Muscle of back (tissue), 11 donors: ENCODE results near the gene CREB5. TPM values are rescaled to one million over a fixed set of nuclear protein-coding genes. Genes with fewer than 3 reads are reported as not detected.
"Not testable (repeated sequence)": the region's sequence is repeated elsewhere in the genome, so short reads cannot be mapped to it uniquely, and the experiment has no call there.

ENCODE experiments used
- DNase-seq, 3 donors: peaks; one replicate each; pipeline versions ENCODE4 v3.0.0 to v3.0.0-alpha.2; 2013
- polyA plus RNA-seq, 10 donors: library from polyadenylated mRNA; unstranded; fragments of 120-200 nt; gene quantifications; one replicate each; pipeline ENCODE4 v1.2.1, GENCODE V29; 2013; ENCODE audit not compliant: insufficient read length in 10 of 10

Gene CREB5
- polyA plus RNA-seq, 10 donors: 23.7 to 41.3 (median 31.9) TPM

DNA sequence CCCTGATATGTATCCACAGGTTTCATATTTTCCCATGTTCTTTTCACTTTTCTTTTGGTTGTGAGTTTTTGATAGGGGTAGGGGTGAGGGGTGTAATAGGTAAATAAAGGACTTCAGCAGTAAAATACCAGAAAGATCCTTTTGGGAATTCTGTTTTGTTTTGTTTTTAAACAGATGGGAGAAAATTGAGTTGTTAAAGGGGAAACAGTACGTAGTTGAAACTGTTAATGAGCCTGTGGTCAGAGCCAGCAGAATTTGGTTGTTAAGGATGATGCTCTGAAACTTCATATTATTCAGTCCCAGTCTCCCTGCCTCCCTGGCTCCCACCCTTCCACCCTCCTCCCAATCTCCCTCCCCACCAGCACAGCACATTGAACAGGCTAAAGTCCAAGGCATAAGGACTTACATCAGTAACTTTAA lies 195.9 kb downstream of the CREB5 start:
- DNase-seq: no peak

DNA sequence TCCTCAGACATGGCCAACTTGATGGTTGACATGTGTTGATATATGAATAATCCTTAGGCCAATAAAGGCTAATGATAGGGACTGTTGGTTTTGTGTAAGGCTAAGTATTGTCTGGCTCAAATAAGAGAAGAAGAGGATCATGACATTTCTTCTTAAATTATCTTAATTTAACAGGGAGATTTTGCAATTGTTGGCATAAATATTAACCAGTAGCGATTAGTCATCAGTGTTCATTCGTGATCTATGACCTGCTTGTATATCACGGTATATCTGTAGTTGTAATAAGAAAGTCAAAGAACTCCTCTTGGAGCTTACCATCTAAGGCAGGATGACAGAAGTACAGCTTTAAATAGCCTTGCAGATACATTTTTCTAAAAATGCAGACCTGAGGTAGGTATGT lies 196.4 kb downstream of the CREB5 start:
- DNase-seq: no peak

DNA sequence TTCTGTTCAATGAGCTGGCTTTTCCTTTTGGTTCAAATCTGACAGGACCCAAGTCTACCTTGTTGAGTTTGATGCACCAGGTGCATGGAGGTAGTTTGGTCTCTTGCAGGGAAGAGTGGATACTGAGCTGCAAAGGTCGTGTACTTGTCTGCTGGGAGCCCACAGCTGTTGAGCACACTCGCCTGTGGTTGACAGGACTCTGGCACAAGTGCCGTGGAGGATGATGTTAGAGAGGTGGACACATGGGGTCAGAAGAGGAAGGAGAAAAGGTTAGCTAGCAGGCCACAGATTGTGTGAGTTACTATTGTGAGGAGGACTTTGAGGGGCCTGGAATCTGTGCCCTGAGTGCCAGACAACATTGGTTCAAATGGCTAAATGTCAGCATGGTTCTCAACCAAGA lies 197.3 kb downstream of the CREB5 start:
- DNase-seq: no peak

DNA sequence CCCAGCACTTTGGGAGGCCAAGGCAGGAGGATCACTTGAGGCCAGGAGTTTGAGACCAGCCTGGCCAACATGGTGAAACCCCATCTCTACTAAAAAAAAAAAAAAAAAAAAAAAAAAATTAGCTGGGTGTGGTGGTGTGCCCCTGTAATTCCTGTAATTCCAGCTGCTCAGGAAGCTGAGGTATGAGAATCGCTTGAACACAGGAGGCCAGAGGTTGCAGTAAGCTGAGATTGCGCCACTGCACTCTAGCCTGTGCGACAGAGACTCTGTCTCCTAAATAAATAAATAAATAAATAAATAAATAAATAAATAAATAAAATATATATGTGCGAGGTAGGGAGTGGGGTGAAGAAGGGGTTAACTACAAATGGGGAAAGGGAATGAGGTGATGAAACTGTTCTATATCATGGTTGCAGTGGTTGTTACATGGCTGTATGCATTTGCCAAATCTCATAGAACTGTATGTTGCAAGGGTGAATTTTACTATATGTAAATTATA lies 199.1 kb downstream of the CREB5 start:
- not testable (repeated sequence) for DNase-seq

DNA sequence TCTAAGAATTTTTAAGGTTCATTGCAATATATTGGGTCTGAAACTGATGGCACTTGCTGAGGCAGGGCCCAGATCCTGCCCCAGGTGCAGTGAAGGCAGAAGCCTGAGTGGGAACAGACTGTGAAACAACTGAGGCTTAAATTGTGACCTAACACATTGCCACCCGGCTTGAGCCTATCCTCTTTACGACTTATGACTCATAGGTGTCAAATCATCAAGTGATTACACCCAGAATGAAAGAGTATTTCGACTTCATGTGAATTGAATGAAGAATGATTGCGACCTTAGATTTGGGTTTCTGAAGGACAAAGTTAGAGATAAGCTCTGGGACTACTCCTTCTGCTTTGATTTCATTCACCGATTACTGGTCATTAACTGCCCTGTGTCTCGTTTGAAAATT lies 200.9 kb downstream of the CREB5 start:
- no peak for DNase-seq

DNA sequence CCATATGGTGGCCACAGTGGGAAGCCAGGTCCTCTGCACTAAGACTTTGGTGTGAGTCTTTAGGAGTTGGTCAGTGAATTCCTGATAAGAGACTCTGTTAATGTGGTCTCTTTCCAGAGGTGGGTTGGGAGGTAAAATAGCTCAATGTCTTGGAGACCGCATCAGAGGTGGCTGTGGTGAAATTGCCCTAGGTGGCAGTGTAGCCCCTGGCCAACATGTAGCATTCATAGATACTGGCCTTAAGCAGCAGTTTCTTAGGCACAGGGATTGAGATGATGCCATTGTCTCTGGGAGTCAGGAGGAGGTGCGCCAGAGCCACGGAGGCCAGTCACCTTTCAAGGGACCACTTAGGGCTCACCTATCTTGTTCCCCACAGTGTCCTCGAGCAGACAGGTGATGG lies 202.8 kb downstream of the CREB5 start:
- no peak for DNase-seq

DNA sequence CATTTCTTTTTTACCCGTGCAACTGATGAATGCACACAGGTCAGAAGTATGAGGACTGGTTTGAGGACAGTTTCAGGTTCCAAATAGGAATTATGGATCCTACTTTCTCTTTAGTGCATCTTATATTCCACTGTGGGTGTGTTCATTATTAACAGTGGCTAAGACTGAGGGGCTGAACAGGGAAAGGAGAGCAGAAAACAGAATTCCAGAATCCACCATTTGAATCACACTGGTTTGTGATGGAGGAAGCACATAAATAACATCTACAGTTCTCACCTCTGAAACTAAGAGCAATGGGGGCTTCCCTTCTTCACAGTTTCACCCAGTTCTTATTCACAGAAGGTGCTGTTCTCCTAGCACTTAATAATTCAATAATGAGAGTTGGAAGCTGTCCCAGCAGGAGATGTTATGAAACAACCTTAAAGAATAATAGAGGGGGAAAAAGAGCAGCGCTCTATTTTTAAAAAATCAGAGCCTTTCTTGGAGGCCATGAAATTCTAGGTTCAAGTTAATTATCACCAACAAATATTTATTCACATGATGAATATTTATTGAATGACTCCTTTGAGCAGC lies 205.1 kb downstream of the CREB5 start:
- no peak for DNase-seq

DNA sequence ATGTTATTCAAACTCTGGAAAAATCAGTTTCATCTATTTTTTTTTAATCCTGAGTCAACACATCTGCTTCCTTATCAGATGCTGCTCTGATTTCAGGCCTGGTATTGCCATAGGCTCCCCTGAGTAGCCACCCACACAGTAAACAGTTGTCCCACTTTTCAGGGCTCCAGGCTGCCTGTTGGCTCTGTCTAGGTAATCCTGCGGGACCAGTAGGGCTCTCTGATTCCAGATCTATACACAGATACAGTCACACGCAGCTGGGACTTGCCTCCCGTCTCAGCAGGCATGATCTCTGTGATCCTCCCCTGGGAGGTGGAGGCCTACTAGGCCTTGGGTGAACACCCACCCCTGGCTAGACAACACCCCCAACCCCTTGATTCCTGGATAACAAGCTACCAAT lies 206.1 kb downstream of the CREB5 start:
- DNase-seq: no peak

DNA sequence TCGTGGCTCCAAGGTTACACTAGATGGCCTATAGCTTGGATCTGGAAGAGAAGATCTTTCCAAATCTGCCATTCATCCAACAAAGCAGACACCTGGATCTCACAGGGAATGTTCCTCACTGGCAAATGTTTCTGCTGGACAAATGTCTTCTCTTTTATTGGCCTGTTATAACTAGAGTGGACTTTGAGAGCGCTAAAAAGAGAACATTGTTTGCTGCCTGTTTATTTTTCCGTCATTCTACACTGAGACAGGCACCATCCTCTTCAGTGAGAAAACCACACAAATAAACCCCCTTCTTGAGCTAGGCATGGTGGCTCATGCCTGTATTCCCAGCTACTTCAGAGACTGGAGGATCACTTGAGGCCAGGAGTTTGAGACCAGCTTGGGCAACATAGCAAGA lies 206.9 kb downstream of the CREB5 start:
- DNase-seq: no peak

DNA sequence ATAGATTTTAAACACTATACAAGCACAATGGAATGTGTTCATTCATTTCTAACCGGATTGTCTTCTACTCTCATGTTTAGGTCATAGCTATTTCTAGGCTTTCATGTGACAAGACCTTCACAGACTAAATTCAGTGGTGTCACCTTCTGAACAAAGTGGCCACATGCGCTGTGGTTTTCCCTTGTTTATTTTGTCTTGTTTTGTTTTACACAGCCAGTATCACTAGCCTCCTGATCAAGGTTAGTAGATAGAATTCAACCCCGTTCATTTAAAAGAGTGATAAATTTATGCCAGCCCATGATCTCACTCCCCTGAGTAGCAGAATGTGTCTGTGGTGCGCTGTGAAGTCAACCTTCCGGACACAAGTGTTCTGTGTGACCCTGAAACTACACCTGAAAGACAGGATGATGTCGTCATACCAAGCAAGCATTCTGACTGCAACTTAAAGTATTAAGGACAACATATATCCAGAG lies 209.1 kb downstream of the CREB5 start:
- no peak for DNase-seq

DNA sequence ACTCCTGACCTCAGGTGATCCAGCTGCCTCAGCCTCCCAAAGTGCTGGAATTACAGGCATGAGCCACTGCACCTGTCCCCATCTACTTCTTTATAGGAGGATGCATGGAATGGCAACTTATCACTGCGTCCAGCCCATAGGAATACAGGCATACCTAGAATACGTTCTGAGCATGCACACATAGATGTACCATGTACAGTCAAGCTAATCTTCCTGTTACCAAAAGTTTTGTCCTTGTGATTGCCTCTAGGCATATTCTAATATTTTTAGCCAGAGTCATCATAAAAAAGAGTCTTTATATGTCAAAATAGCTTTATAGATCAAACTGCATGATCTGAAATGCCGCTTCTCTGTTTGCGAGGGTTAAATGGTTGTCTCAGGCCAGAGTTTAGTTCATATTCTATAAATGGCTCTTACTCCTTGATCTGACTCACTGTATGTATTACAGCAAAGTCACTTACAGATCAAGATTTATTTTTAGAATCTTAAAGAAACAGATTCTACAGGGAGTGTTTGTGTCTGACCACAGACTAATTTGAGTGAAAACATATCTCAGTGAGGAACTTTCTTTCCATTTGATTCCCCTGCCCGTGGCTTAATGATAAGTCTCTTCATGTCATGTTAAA lies 210.9 kb downstream of the CREB5 start:
- peak in 1 of 3 donors; percentile 65 for DNase-seq

DNA sequence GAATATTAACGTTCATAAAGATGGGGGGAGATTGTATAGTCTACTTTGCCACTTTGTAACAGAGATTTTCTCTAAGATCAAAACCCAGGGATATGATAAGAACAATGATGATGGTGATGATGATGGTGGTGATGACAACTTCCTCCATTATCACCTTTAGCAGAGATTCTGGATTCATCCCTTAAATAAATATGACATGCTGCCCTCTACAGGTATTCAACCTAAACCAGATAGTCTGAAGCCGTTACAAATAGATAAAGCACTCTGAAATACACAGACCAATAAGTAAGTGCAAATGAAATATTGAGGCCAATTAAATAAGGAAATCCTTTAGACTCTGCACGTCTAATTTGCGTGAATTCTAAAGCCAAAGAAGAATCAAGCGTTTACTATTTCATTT lies 211.5 kb downstream of the CREB5 start:
- no peak for DNase-seq

DNA sequence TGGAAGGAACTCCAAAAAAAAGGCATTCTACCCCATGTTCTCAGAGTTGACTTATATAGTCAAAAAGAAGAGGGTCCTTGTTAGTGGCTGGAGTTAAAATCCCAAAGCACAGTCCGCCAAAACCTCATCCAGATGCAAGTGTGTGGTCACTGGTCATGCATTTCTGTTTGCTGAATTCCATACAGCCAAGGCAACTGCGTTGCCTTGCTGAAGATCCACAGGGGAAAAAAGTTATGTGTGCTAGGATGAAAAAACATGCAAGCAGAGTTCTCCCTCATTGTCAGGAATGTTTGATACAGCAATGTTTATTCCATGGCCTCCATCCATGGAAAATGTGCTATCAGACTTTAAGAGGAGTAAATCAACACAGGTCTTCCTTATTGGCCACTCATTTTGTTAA lies 213.1 kb downstream of the CREB5 start:
- DNase-seq: peak in 2 of 3 donors; percentile 85 to 91

DNA sequence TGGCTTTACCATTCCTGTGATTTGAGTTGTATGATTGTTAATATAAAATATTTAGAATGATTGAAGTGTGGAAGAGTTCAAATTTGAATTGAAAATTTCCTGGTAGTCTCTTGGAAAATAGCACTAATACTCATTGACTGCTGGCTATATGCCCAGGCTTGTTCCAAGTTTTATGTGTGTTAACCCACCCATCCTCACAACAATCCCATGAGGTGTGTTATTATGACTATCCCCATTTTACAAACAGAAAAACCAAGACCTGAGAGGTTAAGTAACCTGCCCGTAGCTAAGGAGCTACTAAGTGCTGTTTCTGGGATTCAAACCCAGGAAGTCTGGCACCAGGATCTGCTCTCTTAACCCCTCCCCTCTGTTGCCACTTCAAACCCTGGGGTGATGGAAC lies 213.9 kb downstream of the CREB5 start:
- peak in 2 of 3 donors; percentile 67 to 70 for DNase-seq

DNA sequence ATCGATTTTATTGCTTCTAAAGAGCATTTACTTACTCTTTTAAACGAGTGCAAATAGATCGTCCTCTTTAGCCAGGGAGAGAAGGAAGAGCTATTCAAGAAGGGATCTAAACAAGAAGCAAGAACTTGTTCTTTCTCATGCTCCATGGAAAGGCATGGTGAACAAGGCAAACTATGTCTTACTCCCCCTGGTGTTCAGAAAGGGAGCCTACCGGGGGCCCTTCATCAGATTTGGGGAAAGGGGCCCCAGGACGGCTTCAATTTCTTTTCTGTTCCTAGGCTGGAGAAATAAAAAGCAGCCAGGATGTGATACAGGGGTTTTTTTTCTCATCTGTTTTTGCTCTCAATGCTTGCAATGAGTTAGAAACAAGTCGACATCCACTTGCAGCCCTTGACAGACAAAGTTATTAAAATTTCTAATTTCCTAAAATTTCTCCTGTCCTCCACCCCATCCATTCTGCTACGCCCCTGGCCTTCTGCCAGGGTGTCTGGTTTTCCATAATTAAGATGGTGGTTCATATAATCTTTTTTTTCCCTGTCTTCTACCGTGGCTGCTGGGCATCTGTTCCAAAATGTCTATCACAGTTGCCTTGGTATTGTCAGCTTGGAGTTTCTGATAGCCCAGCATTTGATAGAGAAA lies 214.4 kb downstream of the CREB5 start:
- DNase-seq: peak in 2 of 3 donors; percentile 60 to 82

DNA sequence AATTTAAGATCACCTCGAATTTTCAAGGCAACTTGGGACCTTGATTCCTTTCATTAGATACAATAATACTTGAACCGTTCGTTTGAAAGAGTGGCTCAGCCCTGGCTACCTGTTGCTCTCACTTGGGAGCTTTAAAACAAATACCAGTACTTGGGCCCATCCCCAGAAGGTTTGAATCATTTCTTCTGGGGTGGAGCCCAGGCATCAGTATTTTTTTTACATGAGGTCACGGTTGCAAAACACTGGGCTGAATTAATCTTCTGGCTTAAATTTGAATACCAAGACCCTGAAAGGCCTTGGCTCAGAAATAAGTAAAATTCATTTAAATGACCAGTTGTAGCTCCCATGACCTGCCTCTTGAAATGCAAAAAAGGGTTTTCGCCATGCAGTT lies 214.9 kb downstream of the CREB5 start:
- DNase-seq: peak in 1 of 3 donors; percentile 45

DNA sequence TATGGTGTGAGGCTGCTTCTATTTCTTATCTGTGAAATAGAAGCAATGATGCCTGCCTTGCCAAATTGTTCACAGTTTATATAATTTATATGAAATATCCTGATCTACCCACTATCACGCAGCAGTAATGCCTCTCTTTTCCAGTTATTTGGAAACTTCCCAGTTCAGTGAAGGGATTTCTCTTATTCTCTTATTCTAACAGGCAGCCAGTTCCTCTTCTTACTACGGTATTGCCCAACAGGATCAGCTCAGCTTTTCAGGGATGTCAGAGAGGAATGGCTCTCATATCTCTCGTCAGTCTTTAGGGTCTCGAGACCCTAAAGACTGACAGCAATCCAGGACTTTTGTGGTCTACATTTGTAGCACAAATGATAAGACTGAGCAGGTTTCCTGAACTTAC lies 215.6 kb downstream of the CREB5 start:
- DNase-seq: peak in 1 of 3 donors; percentile 70

DNA sequence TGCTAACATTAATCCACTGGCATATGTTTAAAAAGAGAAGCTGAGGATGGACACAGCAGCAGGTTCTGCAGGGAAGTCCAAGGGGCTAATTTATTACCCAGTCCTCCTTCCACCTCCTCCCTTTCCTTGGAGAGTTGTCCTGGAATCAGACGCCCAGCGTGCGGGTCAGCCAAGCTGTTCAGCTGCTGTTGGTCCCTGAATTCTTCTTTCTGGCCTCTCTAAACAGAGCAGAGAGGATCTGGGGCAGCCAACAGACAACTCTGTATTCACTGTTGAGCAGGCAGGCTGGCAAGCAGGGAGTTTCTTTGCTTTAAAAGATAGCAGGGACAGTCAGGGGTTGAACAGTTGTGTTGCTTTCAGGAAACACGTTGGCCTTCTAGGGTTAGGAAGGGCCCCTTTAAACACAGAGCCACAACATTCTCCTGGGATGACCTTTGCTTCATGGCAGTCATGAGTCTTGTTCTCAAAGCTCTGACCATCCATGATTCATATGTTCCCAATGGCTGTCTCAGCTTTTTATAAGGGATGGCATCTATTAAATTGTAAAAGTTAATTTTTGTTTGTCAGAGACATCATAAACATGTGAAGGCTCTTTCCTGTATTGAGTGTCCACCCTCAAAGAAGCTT lies 217.0 kb downstream of the CREB5 start:
- DNase-seq: peak in 2 of 3 donors; percentile 84 to 92

DNA sequence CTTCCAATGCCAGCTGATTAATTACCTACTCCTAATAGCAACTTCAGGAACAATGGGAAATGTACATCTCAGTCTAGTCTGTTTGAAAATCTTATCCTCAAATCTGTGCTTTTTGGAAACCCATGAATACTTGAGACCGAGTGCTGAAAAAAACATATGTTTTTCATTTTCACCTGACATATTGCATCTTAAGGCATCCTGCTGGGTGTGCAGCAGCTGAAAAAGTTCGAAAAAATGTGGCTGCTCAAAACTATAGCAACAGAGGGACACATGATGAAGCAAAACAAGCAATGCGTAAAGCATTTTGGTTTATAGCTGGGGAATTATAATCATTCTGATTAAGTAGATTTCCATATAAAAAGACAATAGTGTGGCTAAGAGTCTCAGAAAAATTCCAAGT lies 218.0 kb downstream of the CREB5 start:
- peak in 2 of 3 donors; percentile 71 to 83 for DNase-seq

DNA sequence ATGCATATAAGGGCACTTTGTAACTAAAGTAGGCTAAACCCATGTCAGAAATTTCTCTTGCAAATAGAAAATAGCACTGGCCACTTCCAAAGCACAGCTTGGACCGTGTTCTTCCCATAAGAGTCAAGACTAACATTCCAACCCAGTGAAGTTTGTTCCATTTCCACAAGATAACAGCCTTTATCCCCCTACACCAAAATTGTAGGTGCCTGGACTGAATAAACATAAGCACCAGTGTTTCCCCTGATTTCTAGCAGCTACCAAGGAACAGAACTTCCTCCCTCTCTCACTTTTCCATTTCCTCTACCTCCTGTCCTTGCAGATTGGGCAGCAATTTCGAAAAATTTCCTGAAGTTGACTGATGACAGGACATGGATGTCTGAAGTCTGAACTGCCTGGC lies 219.7 kb downstream of the CREB5 start:
- DNase-seq: no peak

DNA sequence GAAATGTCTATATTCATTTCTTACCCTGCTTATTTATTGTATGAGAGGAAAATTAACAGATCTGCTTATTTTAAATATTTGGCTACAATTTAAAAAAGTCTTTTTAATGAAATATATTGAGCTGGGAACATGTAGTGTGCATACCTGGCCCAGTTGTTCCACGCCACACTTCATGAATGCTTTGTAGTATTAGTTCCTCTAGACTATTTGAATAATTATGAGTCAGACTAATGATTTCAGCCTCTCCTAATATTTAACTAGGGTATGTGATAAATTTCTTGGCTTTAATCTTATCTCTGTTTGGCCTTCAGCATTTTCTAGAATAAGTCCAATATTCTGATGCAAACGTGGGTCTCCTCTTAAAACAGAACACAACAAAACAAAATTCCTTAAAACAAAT lies 226.6 kb downstream of the CREB5 start:
- no peak for DNase-seq

DNA sequence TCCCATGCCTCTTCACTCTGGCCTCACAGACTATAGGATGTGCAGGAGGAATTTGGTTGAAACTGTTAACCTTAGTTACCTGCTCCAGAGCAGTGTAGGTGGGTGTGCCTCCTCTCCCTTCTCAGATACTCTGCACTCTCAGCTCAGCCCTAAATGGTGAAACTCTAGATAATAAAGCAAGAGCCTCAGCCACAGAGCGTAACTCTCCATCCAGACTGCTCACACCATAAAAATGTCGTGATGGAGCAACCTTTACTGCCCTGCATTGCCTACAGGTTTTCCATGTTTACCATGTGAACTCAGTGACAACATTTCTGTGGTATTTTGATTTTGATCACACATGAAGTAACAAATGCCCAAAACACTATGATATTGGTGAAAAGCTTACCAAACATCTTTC lies 227.7 kb downstream of the CREB5 start:
- DNase-seq: no peak
